GM21619 (cell line): Measurements from ENCODE around the gene TAF4.
"Not testable (repeated sequence)": the region's sequence is repeated elsewhere in the genome, so short reads cannot be mapped to it uniquely, and the experiment has no call there.

ENCODE experiments used
- ATAC-seq: cut with Tn5 transposase; IDR thresholded peaks from one replicate; pipeline ENCODE4 v1.9.1; 2021; ENCODE audit not compliant: unreplicated experiment

Gene TAF4

GRCh38 chr20:62056975-62057374 is 8.7 kb downstream of the TAF4 start:
- no peak for ATAC-seq

GRCh38 chr20:62056377-62056776 is 9.3 kb downstream of the TAF4 start:
- ATAC-seq = no peak

- ATAC-seq = not testable (repeated sequence)
Measured at GRCh38 chr20:62055862-62056115, 9.9 kb downstream of the TAF4 start.

GRCh38 chr20:62055106-62055861 is 10.4 kb downstream of the TAF4 start:
- ATAC-seq = no peak

- ATAC-seq = no peak
Measured at GRCh38 chr20:62054451-62054953, 11.2 kb downstream of the TAF4 start.

GRCh38 chr20:62053465-62054196 is 12.1 kb downstream of the TAF4 start:
- no peak for ATAC-seq

- ATAC-seq = no peak
Measured at GRCh38 chr20:62052842-62053464, 12.7 kb downstream of the TAF4 start.

- ATAC-seq = no peak
Measured at GRCh38 chr20:62052336-62052841, 13.3 kb downstream of the TAF4 start.

- ATAC-seq = no peak
Measured at GRCh38 chr20:62051546-62052255, 14.0 kb downstream of the TAF4 start.

- no peak for ATAC-seq
Measured at GRCh38 chr20:62051144-62051543, 14.5 kb downstream of the TAF4 start.

- no peak for ATAC-seq
Measured at GRCh38 chr20:62050166-62051120, 15.2 kb downstream of the TAF4 start.

- ATAC-seq = no peak
Measured at GRCh38 chr20:62049342-62050165, 16.1 kb downstream of the TAF4 start.

- no peak for ATAC-seq
Measured at GRCh38 chr20:62048821-62049291, 16.8 kb downstream of the TAF4 start.

GRCh38 chr20:62048346-62048761 is 17.3 kb downstream of the TAF4 start:
- no peak for ATAC-seq

- ATAC-seq = no peak
Measured at GRCh38 chr20:62047666-62048345, 17.9 kb downstream of the TAF4 start.

GRCh38 chr20:62046431-62046830 is 19.2 kb downstream of the TAF4 start:
- no peak for ATAC-seq

- no peak for ATAC-seq
Measured at GRCh38 chr20:62045529-62046285, 20.0 kb downstream of the TAF4 start.

- ATAC-seq = no peak
Measured at GRCh38 chr20:62045118-62045517, 20.6 kb downstream of the TAF4 start.
